ENCODE results near the gene LRRTM3.

- TF ChIP-seq CTCF (IDR thresholded peaks at IDR 0.05) (no peak), CHD2 (IDR thresholded peaks at IDR 0.05; ENCODE audit: low read length, partially characterized antibody) (no peak), E2F6 (IDR thresholded peaks at IDR 0.05; ENCODE audit: borderline replicate concordance, low read depth) (no peak), SMC3 (IDR thresholded peaks at IDR 0.05) (no peak), HMGXB4 (CRISPR knock-in tag; IDR thresholded peaks at IDR 0.05; ENCODE audit: borderline replicate concordance) (no peak), USF2 (IDR thresholded peaks at IDR 0.05) (no peak)
Measured at GRCh38 chr10:67015225-67015624, 89.4 kb downstream of the LRRTM3 start.
